NCI-H446 (cell line): ENCODE data around the gene ZNF101.
A peak's percentile ranks its signal among the peaks of the same experiment; 100 is the strongest.

Source experiments
- DNase-seq, 2 experiments: peaks; one replicate each; lab custom pipeline; 2025; lab: John Stamatoyannopoulos, UW

Gene ZNF101

DNA sequence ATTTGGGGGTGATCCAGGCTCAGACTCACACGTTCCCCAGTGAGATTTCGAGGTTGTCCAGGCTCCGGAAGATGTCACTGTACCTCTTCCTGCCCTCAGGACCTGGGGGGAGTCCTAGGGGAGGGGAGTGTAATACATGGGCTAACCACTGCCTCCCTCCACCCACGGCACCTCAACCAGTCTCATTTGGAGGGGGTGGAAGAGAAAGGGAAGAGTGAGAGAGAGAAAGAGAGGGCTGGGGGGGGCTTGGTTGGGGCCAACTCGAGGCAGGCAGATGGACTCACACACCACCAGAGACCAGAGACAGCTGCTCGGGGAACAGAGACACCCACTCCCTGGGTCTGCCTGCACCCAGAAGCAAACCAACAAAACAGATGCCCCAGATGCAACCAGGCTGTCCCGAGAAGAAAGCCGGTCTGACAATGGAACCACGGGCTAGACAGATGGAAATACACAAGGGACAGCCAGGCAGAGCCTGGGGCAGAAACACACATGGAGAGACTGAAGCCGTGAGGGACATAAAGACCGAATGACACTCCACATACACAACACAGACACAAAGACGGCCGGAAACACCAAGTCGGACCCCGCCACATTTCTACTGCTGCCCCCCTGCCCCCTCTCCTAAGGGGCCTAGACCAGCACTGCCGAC lies 26.0 kb upstream of the ZNF101 start:
- peak in 1 of 2 experiments; percentile 29 for DNase-seq

DNA sequence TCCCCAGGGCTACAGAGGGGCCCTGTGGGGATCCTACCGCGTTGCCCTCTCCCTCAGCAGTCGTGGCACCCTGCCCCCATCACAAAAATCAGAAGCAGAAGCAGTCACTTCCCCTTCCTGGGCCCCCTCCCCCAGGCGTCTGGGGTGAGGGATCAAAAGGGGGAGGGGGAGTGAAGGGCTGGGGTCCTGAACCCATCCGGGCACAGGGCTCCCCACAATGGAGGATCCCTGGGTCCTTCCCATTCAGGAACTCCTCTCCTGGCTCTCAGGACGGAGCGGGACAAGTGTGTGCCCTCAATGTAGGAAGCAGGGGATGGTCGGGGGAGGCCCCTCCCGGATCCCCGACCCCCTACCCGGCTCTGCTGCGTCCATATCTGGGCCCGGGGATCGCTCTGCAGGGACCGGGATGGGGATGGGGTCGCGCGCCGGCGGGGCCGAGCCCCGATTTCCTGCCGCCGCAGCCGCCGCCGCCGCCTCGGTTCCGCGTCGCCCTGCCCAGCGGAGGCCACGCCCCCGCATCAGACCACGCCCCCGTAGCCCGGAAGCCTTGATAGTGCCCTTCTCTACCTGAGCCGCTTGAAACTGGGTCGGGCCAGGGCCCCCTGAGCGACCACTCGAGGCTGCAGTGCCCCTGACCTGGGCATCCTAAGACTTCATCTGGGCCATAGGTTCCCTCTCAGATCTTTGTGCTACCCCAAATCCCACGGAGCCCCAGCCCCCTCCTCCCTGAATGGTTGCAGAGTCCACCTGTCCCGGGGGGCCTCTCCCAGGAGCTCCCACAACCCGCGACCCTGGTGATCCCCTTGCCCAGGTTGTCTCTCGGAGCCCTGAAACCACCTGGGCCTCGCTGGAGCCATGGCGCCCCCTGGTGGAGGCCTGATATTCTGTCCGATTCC lies 25.2 kb upstream of the ZNF101 start, which contains the start of gene GMIP:
Gene GMIP (minus strand): TSS at position 500 of the 896 bp plus-strand sequence. CDS start 128 bp downstream, at position 372.
- peak; percentile 31 to 60 for DNase-seq

DNA sequence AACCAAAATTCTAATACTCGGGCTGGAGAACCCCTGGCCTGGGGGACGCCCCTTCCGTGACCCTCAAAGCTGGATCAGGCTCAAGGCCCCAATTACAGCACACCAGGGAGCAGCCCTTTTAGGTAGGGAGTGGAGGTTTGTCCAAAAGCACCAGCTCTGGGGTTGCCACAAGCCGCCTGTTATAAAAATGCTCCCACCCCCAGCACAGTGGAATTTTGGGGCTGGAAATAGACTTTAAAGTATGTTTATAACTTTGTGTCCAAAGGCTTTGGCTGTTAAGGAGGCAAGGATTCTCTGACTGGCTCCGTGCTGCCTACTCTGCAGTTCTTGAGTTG lies 24.6 kb upstream of the ZNF101 start:
- no peak for DNase-seq

DNA sequence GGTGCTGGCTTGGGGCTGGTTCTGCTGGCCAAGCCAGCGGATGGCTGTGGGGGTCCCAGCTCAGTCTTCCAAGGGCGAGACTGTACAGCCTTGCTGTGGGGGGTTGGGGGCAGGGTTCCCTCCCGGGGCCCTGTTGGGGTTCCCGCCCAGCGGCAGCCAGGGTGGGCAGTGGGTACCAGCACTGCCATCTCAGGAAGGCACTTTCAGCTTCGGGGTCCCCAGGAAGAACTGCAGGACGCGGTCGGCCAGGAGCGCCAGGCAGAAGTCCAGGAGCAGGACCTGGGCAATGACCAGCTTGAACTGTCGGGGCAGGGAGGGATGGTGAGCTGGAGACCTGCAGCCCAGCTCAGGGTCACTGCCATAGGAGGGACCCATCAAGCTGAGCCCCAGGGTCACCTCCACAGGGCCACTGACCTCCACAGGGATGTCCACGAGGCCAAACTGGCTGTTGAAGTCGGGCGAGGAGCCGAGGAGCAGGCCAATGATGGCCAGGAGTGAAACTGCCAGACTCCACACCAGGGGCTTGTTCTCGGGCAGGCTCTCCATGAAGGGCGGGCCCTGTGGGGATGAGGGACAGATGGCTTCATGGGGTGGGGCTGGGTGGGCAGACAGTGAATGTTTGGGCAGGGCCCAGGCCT lies 23.3 kb upstream of the ZNF101 start:
- no peak for DNase-seq

DNA sequence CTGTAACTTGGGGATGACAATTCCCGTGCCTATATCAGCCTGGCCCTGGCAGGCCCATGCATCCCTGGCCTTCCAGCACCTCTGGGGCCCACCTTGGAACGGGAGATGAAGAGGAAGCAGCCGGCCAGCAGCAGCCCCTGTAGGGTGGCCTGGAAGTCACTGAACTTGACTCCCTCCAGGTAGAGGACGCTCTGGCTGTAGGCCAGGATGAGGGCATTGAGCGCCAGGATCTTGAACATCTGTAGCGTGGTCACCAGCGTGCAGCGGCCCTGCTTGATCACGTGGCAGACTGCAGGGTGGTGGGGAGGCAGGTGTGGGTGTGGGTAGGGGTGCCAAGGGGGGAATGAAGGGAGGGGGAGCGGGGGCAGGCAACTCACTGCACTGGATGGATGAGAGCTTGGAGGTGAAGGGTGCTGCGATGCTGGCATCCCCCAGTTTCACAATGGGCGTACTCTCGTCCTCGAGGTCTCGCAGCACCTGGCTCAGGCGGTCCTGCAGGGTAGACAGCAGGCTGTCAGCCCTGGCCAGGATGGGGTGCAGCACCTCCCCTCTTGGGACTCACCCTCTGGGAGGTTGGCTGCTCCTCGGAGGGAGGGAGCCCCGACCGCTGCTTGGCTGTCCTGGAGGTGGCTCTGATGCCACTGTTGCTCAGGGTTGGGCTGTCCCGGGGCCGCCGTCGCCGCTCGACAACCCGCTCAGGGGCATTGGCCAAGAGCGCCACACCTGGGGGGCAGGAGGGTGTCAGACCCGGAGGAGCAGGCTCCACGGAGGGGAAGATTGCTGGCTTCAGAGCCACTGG lies 21.4 kb upstream of the ZNF101 start:
- no peak for DNase-seq

DNA sequence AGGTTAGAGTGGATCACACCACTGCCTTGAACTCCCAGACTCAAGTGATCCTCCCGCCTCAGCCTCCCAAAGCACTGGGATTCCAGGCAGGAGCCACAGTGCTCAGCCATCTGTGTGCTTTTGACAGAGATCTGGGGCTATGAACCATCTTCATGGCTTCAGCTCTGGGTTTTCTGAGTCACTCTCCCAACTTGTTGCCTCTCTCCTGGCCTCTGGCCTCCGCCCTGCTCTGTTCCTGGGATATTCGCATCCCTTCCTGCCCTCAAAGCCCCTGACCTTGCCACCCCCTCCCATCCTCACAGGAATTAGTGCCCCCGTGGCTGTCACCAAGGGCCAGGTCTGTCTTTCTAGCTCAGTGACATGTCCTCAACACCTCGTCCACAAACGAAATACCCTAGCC lies 19.5 kb upstream of the ZNF101 start:
- DNase-seq, result no peak

DNA sequence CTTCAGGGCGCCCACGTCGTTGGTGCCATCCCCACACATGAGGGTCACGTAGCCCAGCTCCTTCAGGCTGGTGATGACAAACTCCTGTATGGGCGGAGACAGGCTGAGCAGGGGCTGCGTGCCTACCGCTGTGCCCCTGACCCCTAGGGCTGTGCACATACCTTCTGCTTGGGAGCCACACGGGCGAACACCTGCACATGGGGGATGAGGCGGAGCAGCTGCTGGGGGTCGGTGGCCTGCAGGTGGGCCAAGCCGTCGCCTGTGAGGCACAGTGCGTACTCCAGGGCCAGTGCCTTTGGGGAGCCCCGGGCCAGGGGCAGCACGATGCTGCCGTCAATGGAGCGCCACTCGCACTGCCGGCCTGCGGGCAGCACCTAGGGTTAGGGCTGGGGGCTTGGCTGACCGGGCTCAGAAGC lies 19.1 kb upstream of the ZNF101 start:
- no peak for DNase-seq

DNA sequence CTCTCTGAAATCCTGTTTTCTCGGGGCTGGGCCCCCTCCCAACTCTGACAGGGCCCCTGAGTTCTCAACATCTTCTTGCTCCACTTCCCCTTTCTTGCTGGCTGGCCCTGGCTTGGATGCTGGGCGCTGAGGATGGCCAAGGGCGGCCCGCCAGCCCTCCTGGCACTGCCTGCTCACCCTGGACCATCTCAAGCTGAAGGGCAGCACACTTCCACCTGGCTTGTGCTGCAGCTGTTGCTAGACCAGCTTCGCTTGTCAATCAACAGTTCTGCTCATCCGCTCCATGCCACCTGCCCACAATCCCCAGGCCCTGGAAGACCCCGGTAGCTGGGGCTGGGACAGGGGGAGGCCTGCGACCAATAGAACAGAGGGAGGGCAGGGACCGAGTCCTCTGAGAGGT lies 18.3 kb upstream of the ZNF101 start:
- no peak for DNase-seq

DNA sequence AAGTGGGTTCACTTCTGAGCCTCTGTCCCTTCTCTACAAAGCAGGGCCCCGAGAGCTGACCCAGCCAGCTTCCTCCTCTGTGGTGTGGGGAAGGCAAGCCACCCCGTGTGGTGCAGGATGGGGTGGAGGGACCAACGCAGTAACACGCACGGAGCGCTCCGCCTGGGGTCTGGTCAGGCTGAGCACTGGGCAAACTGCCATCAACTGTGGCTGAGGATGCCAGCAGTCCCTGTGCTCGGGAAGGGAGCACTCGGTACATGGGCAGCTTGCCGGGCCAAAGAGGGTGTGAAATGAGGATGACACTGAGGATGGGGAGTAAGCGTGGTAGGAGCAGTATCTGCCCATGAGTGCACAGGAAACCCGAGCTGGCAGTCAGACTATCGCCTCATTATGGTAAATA lies 17.6 kb upstream of the ZNF101 start:
- DNase-seq, result no peak

DNA sequence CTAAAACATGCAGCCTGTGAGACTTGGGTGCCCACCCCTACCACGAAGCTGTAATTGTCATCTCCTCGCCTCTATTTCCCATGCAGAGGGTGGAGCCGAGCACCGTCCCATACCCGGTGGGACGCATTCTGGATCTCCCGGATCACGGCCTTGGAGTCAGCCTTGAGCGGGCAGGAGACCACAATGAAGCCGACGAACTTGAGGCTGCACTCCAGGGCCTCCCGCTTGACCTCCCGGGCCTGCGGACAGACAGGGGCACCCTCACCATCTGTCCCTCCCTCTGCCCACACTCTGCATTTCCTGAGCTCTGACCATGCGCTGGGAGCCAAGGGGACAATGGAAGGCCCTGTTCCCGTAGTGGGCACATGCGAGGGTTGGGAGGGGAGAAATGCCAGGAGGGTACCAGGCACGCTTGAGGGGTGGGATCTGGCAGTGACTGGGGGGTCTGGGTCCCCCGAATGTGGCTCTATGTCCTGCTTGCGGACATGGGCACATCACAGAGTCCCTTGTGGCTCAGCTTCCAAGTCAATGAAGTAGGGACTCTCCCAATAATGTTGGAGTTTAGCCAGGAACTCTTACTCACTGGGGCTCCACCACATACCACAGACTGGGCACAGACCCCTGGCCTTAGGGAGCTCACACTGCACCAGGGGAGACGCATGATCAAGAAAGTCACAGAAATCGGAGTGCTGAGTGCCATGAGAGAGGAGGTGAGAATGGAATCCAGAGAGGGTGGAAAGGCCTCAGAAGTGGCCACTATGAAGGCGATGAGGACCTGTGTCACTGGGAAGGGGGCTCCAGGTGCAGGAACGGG lies 15.9 kb upstream of the ZNF101 start:
- no peak for DNase-seq

DNA sequence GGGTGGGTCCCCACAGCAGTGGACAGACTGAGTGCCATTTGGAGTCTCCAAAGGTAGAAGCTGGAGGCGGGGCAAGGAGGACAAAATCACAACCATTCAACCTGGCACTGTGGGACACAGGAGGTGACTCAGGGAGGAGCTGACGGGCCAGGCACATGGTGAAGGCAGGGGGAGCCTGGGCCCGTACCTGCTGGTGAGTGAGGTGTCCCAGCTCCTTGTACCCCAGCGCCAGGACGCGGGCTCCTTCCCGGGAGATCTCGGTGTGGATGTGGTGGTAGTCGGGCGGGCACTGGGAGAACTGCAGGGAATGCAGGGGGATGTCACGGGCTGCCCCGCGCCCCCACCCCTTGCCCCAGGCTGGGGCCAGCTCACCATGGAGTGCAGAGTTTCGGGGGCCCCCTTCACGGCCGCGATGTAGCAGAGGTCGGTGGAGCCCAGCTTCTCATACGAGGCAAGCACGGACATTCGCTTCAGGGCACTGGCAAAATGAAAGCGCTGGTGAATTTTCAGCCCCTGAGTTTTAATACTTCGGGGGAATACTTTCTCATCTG lies 15.0 kb upstream of the ZNF101 start:
- DNase-seq, result no peak

DNA sequence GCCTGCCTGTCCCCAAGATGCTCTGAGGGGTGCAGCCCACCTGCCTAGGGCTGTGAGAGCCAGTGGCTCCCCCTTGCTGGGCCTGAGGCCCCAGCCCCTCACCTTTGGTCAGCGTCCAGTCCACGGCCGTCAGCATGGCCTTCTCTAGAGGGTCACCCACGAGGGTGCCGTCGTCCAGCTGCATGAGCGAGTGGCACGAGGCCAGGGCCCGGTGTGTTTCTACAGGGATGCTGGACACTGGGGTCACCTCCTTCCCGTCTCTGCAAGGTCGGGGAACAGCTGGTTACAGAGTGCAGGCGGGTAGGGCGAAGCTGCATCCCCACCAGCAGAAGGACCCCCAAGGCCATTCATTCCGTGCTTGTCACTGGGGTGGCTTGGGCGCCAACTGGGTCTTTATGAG lies 14.2 kb upstream of the ZNF101 start:
- DNase-seq, result no peak

DNA sequence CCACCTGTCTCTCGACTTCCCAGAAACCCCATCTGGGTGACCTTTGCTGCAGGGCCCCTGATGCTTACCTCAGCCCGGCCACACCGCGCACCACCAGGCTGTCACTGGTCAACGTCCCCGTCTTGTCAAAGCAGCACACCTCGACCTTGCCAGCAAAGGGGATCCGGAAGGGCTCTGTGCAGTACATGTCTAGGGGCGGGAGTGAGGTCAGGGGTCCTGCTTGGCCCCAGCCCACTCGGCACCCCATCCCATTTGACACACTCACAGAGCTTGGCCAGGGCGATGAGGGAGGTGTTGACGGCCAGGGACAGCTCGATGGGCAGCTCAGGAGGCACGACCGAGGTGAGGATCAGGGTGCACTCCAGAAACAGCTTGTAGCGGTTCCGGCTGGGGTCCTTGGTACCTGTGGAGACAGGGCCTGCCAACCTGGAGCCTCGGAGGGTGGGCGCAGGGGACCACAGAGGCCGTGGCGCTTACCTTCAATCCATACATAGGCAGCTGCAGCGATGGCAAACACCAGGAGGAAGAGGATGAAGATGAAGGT lies 13.5 kb upstream of the ZNF101 start:
- no peak for DNase-seq

DNA sequence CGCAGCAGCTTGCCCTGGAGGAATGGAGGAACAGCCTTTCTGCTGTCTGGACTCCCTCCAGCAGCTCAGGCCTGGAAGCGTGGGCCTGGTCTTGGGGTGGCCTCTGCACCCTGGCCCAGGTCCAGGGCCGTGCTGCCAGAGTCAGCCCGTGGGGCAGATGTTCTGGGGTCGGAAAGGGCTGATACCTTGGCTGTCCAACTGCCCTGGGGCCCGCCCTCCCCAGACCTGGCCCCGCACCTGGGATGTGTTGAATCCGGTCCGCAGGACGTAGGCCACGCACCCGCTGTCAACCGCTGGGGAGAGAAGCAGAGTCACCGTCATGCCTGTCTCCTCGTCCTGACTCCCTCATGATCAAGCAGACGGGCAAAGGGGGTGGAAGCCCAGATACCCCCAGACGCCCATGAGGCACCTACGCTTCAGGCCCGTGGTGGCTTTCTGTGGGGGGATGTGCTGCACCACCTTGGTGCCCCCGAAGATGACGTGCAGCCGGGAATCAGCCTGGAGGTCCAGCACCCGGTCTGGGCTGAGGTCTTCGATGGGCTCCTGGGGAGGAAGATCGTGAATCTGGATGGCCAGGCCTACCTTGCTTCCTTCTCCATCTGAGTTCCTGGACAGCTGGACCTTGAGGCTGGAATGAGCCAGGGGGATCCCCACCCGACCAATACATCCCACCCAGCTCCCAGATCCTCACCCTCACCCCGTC lies 12.8 kb upstream of the ZNF101 start:
- no peak for DNase-seq

DNA sequence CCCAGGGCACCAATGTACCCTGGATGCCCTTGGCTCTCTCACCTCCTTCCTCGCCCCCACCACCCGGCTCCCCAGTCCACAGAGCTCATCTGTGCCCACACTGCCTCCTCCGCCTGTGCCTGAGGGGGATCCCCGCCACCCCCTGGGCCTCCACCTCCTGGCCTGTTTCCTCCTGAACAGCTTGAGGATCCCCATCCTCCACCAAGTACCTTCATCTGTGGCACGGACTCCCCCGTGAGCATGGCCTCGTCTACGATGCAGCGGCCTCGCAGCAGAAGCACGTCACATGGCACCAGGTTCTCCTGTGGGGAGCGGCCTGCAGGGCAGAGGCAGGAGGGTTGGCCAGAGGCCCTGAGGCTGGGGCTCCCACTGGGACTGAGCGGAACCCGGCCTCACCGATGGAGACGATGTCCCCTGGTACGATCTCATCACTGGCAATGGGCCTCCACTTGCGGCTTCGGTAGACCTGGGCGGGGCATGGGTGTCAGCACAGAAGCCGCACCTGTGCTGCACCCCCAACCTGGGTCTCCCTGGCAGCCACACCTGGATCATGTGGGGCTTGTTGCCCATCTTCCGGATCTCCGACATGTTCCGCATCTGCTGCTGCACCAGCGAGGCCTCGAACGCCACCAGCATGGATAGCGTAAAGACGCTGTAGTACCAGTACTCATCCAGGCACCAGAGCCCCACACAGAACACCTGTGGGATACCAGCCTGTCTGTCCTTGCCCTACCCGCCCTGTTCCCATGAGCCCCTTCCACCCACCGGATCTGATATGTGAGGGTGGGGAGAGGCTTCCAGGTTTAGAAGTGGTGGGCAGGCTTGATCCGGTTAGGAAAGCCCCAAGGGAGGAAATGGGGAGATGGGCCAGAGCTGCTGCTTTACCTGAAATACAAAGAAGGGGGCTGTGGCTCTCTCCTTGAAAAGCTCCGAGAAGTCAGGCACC lies 11.9 kb upstream of the ZNF101 start:
- no peak for DNase-seq

DNA sequence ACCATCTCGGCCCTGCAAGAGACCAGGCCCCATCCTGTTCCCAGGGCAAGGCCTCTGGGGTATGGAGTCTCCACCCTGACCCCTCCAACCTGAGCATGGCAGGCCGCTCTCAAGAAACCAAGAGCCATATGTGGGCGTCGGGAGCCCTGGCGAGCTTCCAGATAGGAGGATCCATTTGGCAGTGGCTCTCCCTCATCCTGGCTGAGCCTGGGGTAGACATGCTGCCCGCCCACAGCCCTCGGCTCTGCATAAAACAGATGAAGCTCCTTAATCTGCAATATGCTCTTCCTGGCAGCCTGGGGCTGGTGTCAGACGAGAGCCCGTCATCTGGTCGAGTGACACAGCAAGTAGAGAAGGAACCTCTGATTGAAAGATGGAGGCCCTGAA lies 11.2 kb upstream of the ZNF101 start:
- DNase-seq, result peak; percentile 63 to 89

DNA sequence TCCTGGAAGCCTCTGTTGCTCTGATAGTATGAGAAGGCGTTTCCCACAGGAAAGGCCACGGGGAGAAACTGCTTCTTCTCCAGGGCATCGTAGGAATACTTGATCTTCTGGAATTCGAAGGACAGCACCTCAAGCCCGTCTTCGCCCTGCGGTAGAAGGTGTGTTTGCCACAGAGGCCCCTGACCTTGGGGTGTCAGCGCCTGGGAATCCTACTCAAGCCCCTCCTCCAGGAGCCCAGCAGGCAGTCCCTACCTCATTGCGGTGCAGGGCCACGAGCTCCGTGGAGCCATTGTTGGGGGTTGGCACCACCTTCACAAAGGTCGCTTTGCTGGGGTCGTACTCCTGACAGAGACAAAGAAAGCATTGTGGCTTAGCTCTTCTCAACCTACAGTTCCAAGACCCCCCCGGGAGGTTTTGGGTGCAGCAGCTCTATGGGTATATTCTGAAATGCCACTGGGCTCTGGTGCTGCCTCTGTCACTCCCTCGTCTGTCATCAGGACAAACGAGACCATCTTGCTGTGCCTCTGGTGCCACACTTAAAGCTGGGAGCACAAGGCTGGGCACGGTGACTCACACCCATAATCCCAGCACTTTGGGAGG lies 8.9 kb upstream of the ZNF101 start:
- DNase-seq, result no peak

DNA sequence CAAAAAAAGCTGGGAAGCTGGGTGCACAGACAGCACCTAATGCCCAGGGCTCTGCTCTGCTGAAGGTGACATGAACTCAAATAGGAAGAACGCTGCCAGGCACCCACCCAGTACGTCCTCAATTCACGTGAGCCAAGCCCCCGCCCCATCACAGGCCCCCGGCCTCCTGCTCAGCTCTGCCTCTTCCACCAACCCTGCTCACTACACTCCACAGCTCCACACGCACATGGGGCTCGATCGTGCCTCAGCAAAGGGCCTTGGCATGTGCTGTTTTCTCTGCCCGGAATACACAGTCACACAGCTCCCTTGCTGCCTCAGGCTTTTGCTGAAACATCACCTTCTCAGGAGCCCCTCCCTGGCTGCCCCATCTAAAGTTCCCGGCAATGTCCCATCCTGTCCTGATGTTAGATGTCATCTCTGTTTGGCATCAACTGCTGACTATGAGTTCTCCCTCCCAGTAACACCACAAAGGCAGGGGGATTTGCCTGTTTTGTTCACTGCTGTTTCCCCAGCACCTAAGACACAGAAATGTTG lies 7.4 kb upstream of the ZNF101 start:
- DNase-seq, result no peak
